Stimulated activated CD4-positive, alpha-beta T cell treated with anti-CD3 and anti-CD28 coated beads, Interleukin-2, amount 100 ng/mL, for 24 hours (primary cell): Measurements from ENCODE around the gene KIAA1614.
"Not testable (repeated sequence)": the region's sequence is repeated elsewhere in the genome, so short reads cannot be mapped to it uniquely, and the experiment has no call there.

Experiments
- DNase-seq, 2 donors: peaks; one replicate each; pipeline ENCODE4 v3.0.0-alpha.2; 2020

Gene KIAA1614

GRCh38 chr1:180945551-180945950, 32.9 kb downstream of the KIAA1614 start:
- DNase-seq: no peak

- no peak for DNase-seq
Measured at GRCh38 chr1:180946056-180946455, 33.4 kb downstream of the KIAA1614 start.

DNA sequence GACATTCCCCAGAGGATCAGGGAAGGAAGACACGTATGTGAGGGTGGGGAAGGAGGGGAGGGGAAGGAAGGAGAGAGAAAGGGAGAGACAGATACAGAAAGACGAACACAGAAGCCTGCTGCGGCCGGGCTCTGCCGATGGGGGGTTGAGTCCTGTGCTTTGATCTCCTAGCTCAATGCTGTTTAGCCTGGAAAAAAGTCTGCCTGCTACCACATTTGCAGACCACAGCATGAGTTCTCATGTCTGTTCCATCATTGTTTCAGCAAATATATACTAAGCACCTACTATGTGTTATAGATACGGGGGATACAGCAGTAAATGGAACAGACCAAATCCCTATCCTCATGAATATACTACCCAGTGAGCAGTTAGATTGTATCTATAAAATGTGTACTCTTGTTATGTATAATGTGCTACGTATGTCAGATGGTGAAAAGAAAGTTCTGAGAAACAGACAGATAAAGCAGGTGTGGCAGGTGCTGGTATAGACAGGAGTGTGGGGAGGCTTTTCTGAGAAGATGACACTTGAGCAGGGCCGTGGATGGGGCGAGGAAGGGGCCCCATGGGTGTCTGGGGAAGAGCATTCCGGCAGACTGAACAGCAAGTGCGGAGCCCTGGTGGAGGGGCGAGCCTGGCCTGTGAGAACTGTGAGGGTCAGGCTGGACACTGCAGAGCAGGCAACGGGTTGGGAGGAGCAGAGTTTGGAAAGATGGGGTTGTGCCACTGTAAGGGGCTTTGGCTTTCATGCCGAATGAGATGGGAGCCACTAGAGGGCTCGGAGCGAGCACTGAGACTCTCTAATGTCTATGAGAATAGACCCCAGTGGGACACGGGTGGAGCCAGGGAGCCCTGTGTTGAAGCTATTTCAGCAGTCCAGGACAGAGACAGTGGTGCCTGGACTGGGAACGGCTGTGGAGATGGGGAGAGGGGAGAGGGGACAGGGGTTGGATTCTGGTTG, 34.1 kb downstream of the KIAA1614 start:
- no peak for DNase-seq

GRCh38 chr1:180947499-180947885, 34.8 kb downstream of the KIAA1614 start:
- no peak for DNase-seq

DNA sequence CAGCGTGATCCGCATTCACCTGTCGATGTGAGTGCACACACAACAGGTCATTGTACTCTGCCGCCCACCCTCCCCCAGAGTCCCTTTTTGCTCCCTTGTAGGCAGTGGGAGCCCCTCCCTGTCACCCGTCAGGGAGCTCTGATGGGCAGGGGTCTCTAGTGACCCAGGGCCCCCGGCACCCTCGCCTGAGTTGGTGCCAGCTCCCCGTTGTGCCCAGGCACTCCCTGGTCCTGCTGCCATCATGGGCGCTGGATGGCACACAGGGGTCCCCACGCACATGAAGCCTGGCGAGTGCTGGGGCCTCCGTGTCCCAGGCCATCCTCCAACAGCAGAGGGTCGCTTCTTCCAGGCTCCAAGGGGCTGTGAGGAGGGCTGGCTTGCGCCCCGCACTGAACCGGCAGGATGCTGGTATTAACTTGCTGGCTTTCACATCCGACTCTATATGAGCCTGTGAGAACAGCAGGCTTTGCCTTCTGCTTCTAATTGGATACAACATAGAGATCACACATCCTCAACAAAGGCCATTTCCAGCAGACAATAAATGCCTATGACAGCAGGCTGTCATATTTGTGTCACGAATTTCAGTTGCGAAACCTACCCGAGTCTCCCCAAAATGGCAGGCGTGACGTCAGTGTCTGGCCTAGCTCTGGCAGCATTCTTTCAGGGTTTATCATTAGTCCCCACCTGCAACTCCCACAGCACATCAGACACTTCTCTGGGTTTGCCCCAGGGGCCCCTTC, 35.4 kb downstream of the KIAA1614 start:
- no peak for DNase-seq

DNA sequence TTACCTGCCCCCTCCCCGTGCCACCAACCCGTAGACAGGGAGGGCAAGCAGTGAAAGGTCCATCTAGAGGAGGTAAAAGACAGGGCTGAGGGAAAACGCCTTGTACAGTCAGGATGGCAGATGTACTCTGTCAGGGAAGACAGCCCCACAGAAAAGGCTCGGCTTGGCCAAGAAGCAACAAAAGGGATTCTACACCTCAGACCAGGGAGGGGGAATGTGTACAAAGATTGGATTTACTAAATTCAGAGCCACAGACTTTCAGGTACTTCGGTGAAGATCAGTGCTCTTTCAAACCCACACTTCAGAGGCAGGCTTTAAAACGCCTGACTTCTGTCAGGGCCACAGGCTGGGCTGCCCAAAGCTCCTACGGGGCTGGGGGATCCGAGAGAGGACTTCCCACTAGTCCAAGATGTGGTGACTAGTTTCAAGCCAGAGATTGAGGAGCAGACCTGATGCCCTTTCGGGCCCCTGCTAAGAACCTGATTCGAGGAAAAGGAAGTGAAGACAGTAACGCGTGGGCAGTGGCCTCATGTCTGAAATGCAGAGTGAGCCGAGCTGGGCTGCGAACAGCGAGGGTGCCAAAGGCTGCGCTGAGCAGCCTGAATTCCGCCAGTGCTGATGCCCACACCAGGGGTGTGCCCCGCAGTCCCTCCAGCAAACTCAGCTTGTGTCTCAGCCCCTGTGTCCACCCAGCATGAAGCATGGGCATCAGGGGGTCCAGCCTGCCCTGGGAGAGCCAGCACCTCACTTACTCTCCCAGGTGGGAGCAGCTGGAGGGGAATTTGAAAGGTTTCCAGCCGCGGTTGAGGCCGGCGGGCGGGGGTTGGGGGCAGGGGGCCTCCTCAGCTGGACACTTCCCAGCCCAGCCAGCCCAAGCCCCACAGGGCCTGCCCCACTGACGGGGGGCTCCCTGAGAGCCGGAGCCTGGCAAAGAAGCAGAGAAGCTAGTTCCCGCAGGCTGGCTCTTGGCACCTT, 36.2 kb downstream of the KIAA1614 start:
- DNase-seq: no peak

- DNase-seq: no peak
Measured at GRCh38 chr1:180949616-180950000, 36.9 kb downstream of the KIAA1614 start.

GRCh38 chr1:180950321-180950720, 37.6 kb downstream of the KIAA1614 start:
- DNase-seq: no peak

GRCh38 chr1:180951186-180951745, 38.6 kb downstream of the KIAA1614 start:
- DNase-seq: no peak

GRCh38 chr1:180951836-180952656, 39.3 kb downstream of the KIAA1614 start:
- no peak for DNase-seq

DNA sequence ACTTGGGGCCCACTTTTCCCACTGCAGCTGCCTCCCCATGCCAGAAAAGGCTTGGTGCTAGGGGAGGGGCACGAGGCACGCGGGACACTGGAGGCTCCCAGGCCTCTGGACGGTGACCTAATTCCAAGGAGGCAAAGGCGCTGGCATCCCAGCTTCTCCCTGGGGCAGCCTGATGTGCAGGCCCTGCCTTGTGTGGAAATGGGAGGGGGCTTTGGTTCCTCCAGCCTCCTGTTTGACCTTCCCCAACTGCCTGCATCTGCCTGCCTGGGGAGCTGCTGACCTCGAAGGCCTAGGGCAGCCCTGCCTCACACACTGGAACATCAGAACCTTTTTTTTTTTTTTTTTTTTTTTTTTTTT, 39.9 kb downstream of the KIAA1614 start:
- no peak for DNase-seq

- DNase-seq: peak in 1 of 2 donors; percentile 19
Measured at GRCh38 chr1:180953291-180954004, 40.8 kb downstream of the KIAA1614 start.

DNA sequence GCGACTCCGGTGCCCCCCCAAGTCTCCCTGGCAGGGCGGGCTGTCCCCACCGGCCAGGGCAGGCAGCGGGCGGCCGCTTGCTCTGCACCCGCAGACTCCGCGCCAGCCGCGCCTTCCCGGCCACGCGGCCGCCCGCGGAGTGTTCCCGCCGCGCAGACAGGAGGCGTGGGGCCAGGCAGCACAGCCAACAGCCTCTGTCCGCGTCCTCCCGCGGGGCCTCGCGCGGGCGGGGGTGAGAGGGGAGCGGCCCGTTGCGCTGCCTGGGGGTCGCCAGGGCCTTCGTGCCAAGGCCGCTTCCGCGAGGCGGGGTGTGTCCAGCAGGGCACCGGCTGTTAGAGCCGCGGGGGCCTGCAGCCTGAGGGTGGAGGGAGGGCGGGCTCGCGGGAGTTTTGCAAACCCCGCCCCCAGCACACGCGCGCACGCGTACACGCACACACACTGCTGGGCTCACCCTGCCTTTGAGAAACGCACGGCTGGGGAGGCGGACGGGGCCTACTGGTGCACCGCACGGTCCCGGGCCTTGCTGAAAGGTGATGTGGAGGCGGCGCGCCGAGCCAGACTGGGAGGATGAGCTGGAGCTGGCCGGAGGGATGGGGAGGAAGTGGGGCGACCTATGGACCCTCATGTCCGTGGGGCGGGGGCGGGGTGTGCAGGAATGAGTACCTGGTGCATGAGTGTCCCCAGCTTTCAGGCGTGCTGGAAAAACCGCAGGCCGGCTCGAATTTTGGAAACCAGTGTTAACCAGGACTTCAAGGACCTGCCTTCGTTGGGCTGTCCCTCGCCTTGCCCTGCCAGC, 41.5 kb downstream of the KIAA1614 start:
- DNase-seq: peak; percentile 67 to 71

DNA sequence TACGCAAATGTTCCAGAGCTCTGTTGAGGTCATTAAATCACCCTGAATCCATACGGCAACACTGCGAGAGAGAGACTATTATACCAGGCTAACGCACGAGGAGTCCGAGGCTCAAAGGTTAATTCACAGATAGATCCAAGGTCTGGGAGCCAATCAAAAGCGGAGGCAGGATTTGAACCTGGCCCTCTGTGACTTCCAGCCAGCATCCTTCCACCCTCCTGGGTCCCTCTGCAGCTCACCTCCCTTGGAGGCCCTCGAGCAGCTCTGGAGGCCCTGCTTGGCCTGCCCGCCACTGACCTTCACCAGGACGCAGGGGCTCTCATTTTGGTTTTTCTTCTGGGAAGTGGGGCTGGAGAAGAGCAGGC, 42.1 kb downstream of the KIAA1614 start:
- no peak for DNase-seq

GRCh38 chr1:180956028-180956640, 43.4 kb downstream of the KIAA1614 start:
- no peak for DNase-seq

GRCh38 chr1:180959620-180960019, 46.9 kb downstream of the KIAA1614 start:
- not testable (repeated sequence) for DNase-seq

GRCh38 chr1:180961622-180962021, 48.9 kb downstream of the KIAA1614 start:
- DNase-seq: no peak

GRCh38 chr1:180962178-180962577, 49.5 kb downstream of the KIAA1614 start:
- DNase-seq: no peak

GRCh38 chr1:180964056-180964455, 51.4 kb downstream of the KIAA1614 start:
- no peak for DNase-seq

GRCh38 chr1:180964595-180964994, 51.9 kb downstream of the KIAA1614 start:
- no peak for DNase-seq
